Nephron (organoid): Measurements from ENCODE around the gene TUBB3.

Experiments used
- H3K27ac Mint-ChIP-seq, 3 experiments: 2 replicates each; pipeline ENCODE4 v1.8.0; 2020; ENCODE audit warnings: mixed read lengths in 3 of 3, mild to moderate bottlenecking in 2 of 3, moderate library complexity in 1 of 3
- H3K27me3 Mint-ChIP-seq: 2 replicates; pipeline ENCODE4 v1.8.0; 2021; ENCODE audit warnings: low read depth, mild to moderate bottlenecking, moderate library complexity, mixed read lengths
- H3K36me3 Mint-ChIP-seq: 2 replicates; pipeline ENCODE4 v1.8.0; 2020; ENCODE audit warnings: low read depth, mixed read lengths
- H3K4me1 Mint-ChIP-seq: 2 replicates; pipeline ENCODE4 v1.8.0; 2020; ENCODE audit warnings: mixed read lengths
- H3K4me3 Mint-ChIP-seq, 3 experiments: 2 replicates each; pipeline ENCODE4 v1.8.0; 2020; ENCODE audit warnings: mild to moderate bottlenecking in 3 of 3, mixed read lengths in 3 of 3, moderate library complexity in 2 of 3
- H3K9me3 Mint-ChIP-seq: 2 replicates; pipeline ENCODE4 v1.8.0; 2020; ENCODE audit warnings: mixed read lengths
- TF ChIP-seq, protein P1 (sequence below), 3 experiments: fragments of 200-600 bp; sonication (generic); IDR thresholded peaks; one replicate each; pipeline ENCODE4 v1.5.0; 2021; ENCODE audit warnings: antibody characterized with exemption in 3 of 3; ENCODE audit not compliant: unreplicated experiment in 3 of 3

The TUBB3 gene

DNA sequence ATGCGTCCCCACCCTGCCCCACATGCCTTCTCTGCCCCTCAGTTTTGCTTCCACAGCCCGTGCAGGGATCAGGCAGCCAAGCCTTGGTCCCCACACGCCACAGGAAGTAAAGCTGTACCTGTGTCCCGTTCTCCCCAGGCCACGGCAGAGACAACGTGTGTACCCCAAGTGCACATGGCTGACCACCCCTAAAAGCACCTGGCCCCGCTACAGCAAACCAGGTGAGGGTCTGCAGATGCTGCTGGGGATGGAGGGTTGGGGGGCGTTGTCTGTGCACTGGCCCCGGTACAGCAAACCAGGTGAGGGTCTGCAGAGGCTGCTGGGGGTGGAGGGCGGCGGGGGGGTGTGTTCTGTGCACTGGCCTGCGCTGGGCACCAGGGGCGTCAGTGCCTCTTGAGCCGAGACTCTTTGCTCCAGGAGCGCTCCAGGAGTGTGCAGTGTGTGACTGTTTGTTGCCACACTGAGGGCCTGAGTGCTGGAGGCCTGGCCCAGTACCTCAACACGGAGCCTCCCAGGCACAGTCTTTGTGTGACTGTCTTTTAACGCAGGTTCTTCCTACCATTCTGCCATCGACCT, 31.0 kb upstream of the TUBB3 start:
- H3K27me3 Mint-ChIP-seq, result no peaks in the 10 kb centered on the region
- H3K4me1 Mint-ChIP-seq, result no peaks in the 10 kb centered on the region
- TF ChIP-seq, protein P1, sequence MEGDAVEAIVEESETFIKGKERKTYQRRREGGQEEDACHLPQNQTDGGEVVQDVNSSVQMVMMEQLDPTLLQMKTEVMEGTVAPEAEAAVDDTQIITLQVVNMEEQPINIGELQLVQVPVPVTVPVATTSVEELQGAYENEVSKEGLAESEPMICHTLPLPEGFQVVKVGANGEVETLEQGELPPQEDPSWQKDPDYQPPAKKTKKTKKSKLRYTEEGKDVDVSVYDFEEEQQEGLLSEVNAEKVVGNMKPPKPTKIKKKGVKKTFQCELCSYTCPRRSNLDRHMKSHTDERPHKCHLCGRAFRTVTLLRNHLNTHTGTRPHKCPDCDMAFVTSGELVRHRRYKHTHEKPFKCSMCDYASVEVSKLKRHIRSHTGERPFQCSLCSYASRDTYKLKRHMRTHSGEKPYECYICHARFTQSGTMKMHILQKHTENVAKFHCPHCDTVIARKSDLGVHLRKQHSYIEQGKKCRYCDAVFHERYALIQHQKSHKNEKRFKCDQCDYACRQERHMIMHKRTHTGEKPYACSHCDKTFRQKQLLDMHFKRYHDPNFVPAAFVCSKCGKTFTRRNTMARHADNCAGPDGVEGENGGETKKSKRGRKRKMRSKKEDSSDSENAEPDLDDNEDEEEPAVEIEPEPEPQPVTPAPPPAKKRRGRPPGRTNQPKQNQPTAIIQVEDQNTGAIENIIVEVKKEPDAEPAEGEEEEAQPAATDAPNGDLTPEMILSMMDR (IDR thresholded peaks at IDR 0.05; ENCODE audit: unreplicated experiment in 3 of 3), result no peak
- no peak overlapping the region for H3K27ac Mint-ChIP-seq
- no peak overlapping the region for H3K4me3 Mint-ChIP-seq
- peaks cover 49% of the 10 kb centered on the region for H3K36me3 Mint-ChIP-seq
- H3K9me3 Mint-ChIP-seq, result no peaks in the 10 kb centered on the region

DNA sequence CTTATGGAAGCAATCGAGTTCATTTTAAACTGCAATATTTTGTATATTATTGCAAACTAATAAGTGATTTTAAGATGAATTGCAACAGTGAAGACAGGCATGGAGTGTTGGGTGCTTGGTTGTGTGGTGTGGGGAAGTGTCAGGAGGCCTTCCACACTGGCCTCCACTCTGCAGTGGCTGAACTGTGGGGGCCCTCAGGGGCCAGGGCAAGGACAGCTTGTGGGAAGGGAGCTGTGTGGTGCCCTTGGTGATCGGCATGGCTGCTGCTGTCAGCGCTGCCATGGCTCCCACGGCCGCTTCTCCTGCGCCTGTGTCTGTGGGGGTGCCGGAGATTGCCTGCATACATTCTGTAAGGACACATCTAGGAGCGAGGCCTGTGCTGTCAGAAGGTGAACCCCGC, 30.5 kb upstream of the TUBB3 start:
- H3K9me3 Mint-ChIP-seq, result no peaks in the 10 kb centered on the region
- H3K27ac Mint-ChIP-seq, result no peak overlapping the region
- TF ChIP-seq, protein P1 (IDR thresholded peaks at IDR 0.05; ENCODE audit: unreplicated experiment in 3 of 3), result no peak
- no peak overlapping the region for H3K4me3 Mint-ChIP-seq
- H3K36me3 Mint-ChIP-seq, result peaks cover 49% of the 10 kb centered on the region
- H3K4me1 Mint-ChIP-seq, result no peaks in the 10 kb centered on the region
- H3K27me3 Mint-ChIP-seq, result no peaks in the 10 kb centered on the region

DNA sequence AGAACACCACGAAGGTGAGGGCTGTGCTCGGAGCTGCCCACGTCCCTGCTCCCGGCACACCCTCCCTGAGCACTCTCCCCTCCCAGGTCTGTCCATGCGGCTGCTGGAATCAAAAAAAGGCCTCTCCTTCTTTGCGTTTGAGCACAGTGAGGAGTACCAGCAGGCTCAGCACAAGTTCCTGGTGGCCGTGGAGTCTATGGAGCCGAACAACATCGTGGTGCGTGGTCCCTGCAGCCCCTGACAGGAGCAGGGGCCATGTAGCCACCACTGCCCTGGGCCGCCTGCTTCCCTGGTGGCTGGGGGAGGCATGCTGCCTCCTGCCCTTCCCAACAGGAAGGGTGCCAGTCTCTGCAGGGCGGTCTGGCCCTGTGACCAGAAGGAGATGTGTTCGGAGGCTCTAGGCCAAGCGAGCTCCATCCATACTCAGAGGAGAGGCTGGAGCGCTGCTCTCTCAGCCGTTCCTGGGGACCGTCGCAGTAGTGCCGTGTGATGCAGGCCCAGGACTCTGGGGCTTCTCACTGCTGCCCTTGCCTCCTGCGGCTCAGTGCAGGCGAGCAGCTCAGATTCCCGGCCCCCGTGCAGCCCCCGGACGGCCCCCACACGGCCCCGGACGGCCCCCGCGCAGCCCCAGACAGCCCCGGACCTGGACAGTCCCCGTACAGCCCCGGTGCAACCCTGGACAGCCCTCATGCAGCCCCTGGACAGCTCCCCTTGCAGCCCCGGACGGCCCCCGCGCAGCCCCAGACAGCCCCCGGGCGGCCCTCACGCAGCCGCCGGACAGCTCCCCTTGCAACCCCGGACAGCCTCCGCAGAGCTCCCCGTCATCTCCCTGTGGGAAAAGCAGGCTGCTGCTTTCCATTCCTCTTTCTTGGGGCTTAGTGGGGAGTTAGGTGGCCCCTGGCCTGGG, 29.2 kb upstream of the TUBB3 start:
- no peaks in the 10 kb centered on the region for H3K4me1 Mint-ChIP-seq
- peaks cover under 1% of the 10 kb centered on the region for H3K27me3 Mint-ChIP-seq
- H3K9me3 Mint-ChIP-seq, result no peaks in the 10 kb centered on the region
- TF ChIP-seq, protein P1 (IDR thresholded peaks at IDR 0.05; ENCODE audit: unreplicated experiment in 3 of 3), result no peak
- H3K4me3 Mint-ChIP-seq, result no peak overlapping the region
- no peak overlapping the region for H3K27ac Mint-ChIP-seq
- peaks cover 49% of the 10 kb centered on the region for H3K36me3 Mint-ChIP-seq

DNA sequence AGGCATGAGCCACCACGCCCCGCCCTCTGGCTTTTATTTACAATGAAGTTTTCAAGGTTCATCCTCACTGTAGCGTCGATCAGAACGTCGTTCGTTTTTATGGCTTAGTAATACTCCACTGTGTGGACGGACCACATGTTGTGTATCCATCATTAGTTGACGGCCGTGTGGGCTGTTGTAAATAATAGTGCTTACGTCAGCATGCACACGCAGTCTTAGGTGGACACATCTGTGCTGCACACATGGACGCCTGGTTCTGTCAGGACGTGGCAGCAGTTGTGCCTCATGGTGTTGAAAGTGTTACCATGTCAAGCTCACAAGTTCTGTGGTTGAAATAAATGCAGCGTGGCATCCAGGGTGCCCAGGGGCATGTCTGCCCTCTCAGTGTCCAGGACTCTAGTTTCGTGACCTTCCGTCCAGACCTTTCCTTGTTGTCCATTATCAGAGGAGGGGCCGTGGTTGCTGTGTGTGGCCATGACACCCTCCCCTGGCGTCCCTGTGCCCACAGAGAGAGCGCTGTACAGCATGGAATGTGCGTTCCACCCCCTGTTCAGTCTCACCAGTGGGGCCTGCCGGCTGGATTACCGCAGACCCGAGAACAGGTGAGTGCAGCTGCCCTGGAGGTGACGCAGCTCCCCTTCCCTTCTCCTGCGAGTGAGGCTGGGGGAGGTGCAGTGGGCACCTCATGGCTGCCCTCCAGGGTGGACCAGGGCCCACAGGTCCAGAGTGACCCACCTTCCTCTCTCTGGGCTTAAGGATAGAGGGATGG, 27.5 kb upstream of the TUBB3 start:
- H3K36me3 Mint-ChIP-seq, result peaks cover 50% of the 10 kb centered on the region
- no peaks in the 10 kb centered on the region for H3K9me3 Mint-ChIP-seq
- no peak overlapping the region for H3K4me3 Mint-ChIP-seq
- H3K4me1 Mint-ChIP-seq, result no peaks in the 10 kb centered on the region
- H3K27me3 Mint-ChIP-seq, result peaks cover 4% of the 10 kb centered on the region
- TF ChIP-seq, protein P1 (IDR thresholded peaks at IDR 0.05; ENCODE audit: unreplicated experiment in 3 of 3), result no peak
- H3K27ac Mint-ChIP-seq, result no peak overlapping the region

DNA sequence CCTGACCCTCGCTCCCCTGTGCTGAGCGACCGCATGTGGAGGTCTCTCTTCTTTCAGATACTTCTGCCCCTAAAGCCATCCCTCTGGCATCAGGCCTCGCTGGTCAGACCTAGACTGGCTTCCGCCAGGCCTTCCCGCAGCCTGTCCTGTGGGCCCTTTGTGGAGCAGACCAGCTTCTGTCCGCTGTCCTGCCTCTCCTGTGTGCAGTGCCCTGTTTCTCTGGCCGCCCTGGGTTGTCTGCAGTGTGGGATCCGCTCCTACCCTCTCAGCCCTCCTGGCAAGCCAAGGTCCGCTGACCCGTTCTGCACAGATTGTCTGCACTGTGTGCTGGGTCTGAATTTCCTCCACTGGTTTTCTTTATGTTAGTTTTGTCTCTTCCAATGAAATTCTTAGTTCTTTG, 25.9 kb upstream of the TUBB3 start:
- H3K27me3 Mint-ChIP-seq, result peaks cover 4% of the 10 kb centered on the region
- H3K4me1 Mint-ChIP-seq, result no peaks in the 10 kb centered on the region
- no peak overlapping the region for H3K27ac Mint-ChIP-seq
- H3K36me3 Mint-ChIP-seq, result peaks cover 45% of the 10 kb centered on the region
- no peaks in the 10 kb centered on the region for H3K9me3 Mint-ChIP-seq
- TF ChIP-seq, protein P1 (IDR thresholded peaks at IDR 0.05; ENCODE audit: unreplicated experiment in 3 of 3), result no peak
- no peak overlapping the region for H3K4me3 Mint-ChIP-seq
